ENCODE data around the gene MAP3K5. TPM values are rescaled to one million over a fixed set of nuclear protein-coding genes. Genes with fewer than 3 reads are reported as not detected.

Gene MAP3K5
- total RNA-seq, 2 experiments from 2014 or later = 18.3 to 19.8 TPM

GRCh38 chr6:136550330-136551071 is 241.8 kb downstream of the MAP3K5 start, which contains the start of gene MAP7:
TSS of gene MAP7 (minus strand) at chr6:136550422. CDS start at chr6:136550408, 14 bp downstream.
- Mint-ChIP-seq H3K4me3 (peak within 1 kb of the TSS; percentile 51), H3K27me3 (peaks cover 55% of the 10 kb centered on the region), H3K27ac (no peak within 1 kb of the TSS), H3K36me3 (no peaks in the 10 kb centered on the region), H3K4me1 (peaks cover 3% of the 10 kb centered on the region), H3K9me3 (no peaks in the 10 kb centered on the region)
- POLR2A ChIA-PET = interaction anchor here (0.6 kb wide), 1 partner anchor 10 kb away, joined by 3 read pairs; no protein-coding TSS in a partner anchor
- peak; percentile 77 for DNase-seq
- peak; percentile 84 for ATAC-seq (ENCODE audit: low read depth)

GRCh38 chr6:136550045-136550329 is 242.3 kb downstream of the MAP3K5 start:
- DNase-seq = no peak
- POLR2A ChIA-PET = no interaction called here
- Mint-ChIP-seq H3K9me3 (no peaks in the 10 kb centered on the region), H3K27me3 (peaks cover 60% of the 10 kb centered on the region), H3K27ac (no peak overlapping the region), H3K4me1 (peaks cover 3% of the 10 kb centered on the region), H3K4me3 (peak overlapping the region; percentile 46), H3K36me3 (no peaks in the 10 kb centered on the region)
- peak; percentile 67 for ATAC-seq (ENCODE audit: low read depth)

- ATAC-seq (ENCODE audit: low read depth) = no peak
- POLR2A ChIA-PET = no interaction called here
Observed at GRCh38 chr6:136549300-136550044, 242.8 kb downstream of the MAP3K5 start.

GRCh38 chr6:136548582-136549299 is 243.5 kb downstream of the MAP3K5 start:
- Mint-ChIP-seq H3K27me3 (peaks cover 69% of the 10 kb centered on the region), H3K27ac (no peak overlapping the region), H3K9me3 (no peaks in the 10 kb centered on the region), H3K4me3 (peak overlapping the region; percentile 51), H3K36me3 (no peaks in the 10 kb centered on the region), H3K4me1 (peaks cover 3% of the 10 kb centered on the region)
- POLR2A ChIA-PET = no interaction called here
- no peak for DNase-seq
- ATAC-seq (ENCODE audit: low read depth) = no peak

More at GRCh38 chr6:136549300-136550044, 242.8 kb downstream of the MAP3K5 start:
- Mint-ChIP-seq H3K4me1 (peaks cover 3% of the 10 kb centered on the region), H3K4me3 (peak overlapping the region; percentile 51), H3K36me3 (no peaks in the 10 kb centered on the region), H3K27me3 (peaks cover 65% of the 10 kb centered on the region), H3K27ac (no peak overlapping the region), H3K9me3 (no peaks in the 10 kb centered on the region)
- peak; percentile 33 for DNase-seq

GRCh38 chr6:136547871-136548270 is 244.4 kb downstream of the MAP3K5 start:
- Mint-ChIP-seq H3K4me3 (no peak overlapping the region), H3K27ac (no peak overlapping the region), H3K9me3 (no peaks in the 10 kb centered on the region), H3K36me3 (no peaks in the 10 kb centered on the region), H3K4me1 (peaks cover 3% of the 10 kb centered on the region), H3K27me3 (peaks cover 75% of the 10 kb centered on the region)
- no peak for ATAC-seq (ENCODE audit: low read depth)
- DNase-seq = no peak
- POLR2A ChIA-PET = no interaction called here

GRCh38 chr6:136547336-136547735 is 244.9 kb downstream of the MAP3K5 start:
- Mint-ChIP-seq H3K9me3 (no peaks in the 10 kb centered on the region), H3K4me3 (no peak overlapping the region), H3K27me3 (peaks cover 72% of the 10 kb centered on the region), H3K4me1 (peaks cover 3% of the 10 kb centered on the region), H3K36me3 (no peaks in the 10 kb centered on the region), H3K27ac (no peak overlapping the region)
- POLR2A ChIA-PET = no interaction called here
- ATAC-seq (ENCODE audit: low read depth) (no peak), DNase-seq (no peak)

- peaks cover 71% of the 10 kb centered on the region for H3K27me3 Mint-ChIP-seq
Observed at GRCh38 chr6:136546331-136546730, 245.9 kb downstream of the MAP3K5 start.

GRCh38 chr6:136544326-136544725 is 248.0 kb downstream of the MAP3K5 start:
- H3K4me1 Mint-ChIP-seq = peaks cover 3% of the 10 kb centered on the region
- no peaks in the 10 kb centered on the region for H3K36me3 Mint-ChIP-seq
- no peak for ATAC-seq (ENCODE audit: low read depth)
- DNase-seq = no peak
- H3K4me3 Mint-ChIP-seq = no peak overlapping the region
- POLR2A ChIA-PET = no interaction called here
- peaks cover 68% of the 10 kb centered on the region for H3K27me3 Mint-ChIP-seq
- H3K27ac Mint-ChIP-seq = no peak overlapping the region
- H3K9me3 Mint-ChIP-seq = no peaks in the 10 kb centered on the region

More at GRCh38 chr6:136546331-136546730, 245.9 kb downstream of the MAP3K5 start:
- H3K27ac Mint-ChIP-seq = no peak overlapping the region
- no peaks in the 10 kb centered on the region for H3K36me3 Mint-ChIP-seq
- no peak overlapping the region for H3K4me3 Mint-ChIP-seq
- no peaks in the 10 kb centered on the region for H3K9me3 Mint-ChIP-seq
- ATAC-seq (ENCODE audit: low read depth) (no peak), DNase-seq (no peak)
- H3K4me1 Mint-ChIP-seq = peaks cover 3% of the 10 kb centered on the region
- POLR2A ChIA-PET = no interaction called here

GRCh38 chr6:136541395-136541794 is 250.9 kb downstream of the MAP3K5 start:
- no peaks in the 10 kb centered on the region for H3K4me1 Mint-ChIP-seq
- POLR2A ChIA-PET = no interaction called here
- no peaks in the 10 kb centered on the region for H3K9me3 Mint-ChIP-seq
- peaks cover 43% of the 10 kb centered on the region for H3K27me3 Mint-ChIP-seq
- H3K4me3 Mint-ChIP-seq = no peak overlapping the region
- H3K27ac Mint-ChIP-seq = no peak overlapping the region
- H3K36me3 Mint-ChIP-seq = no peaks in the 10 kb centered on the region
- no peak for ATAC-seq (ENCODE audit: low read depth)
- DNase-seq = no peak

GRCh38 chr6:136539967-136540652 is 252.2 kb downstream of the MAP3K5 start:
- Mint-ChIP-seq H3K36me3 (no peaks in the 10 kb centered on the region), H3K27ac (no peak overlapping the region), H3K27me3 (peaks cover 32% of the 10 kb centered on the region), H3K4me1 (peaks cover 2% of the 10 kb centered on the region), H3K9me3 (no peaks in the 10 kb centered on the region), H3K4me3 (no peak overlapping the region)
- no peak for ATAC-seq (ENCODE audit: low read depth)
- POLR2A ChIA-PET = no interaction called here
- no peak for DNase-seq

GRCh38 chr6:136538836-136539235 is 253.4 kb downstream of the MAP3K5 start:
- Mint-ChIP-seq H3K4me1 (peaks cover 4% of the 10 kb centered on the region), H3K9me3 (no peaks in the 10 kb centered on the region), H3K4me3 (no peak overlapping the region), H3K36me3 (no peaks in the 10 kb centered on the region), H3K27ac (no peak overlapping the region), H3K27me3 (peaks cover 26% of the 10 kb centered on the region)
- POLR2A ChIA-PET = no interaction called here
- ATAC-seq (ENCODE audit: low read depth) = no peak
- no peak for DNase-seq

GRCh38 chr6:136535880-136536650 is 256.2 kb downstream of the MAP3K5 start:
- H3K27ac Mint-ChIP-seq = no peak overlapping the region
- no peaks in the 10 kb centered on the region for H3K9me3 Mint-ChIP-seq
- POLR2A ChIA-PET = no interaction called here
- DNase-seq (no peak), ATAC-seq (ENCODE audit: low read depth) (no peak)
- peaks cover 19% of the 10 kb centered on the region for H3K27me3 Mint-ChIP-seq
- H3K4me1 Mint-ChIP-seq = peaks cover 4% of the 10 kb centered on the region
- H3K36me3 Mint-ChIP-seq = no peaks in the 10 kb centered on the region
- no peak overlapping the region for H3K4me3 Mint-ChIP-seq
